Ascending aorta (tissue), 2 donors: ENCODE data around the gene ENTREP3. TPM values are rescaled to one million over a fixed set of nuclear protein-coding genes. Genes with fewer than 3 reads are reported as not detected.
"Not testable (repeated sequence)": the region's sequence is repeated elsewhere in the genome, so short reads cannot be mapped to it uniquely, and the experiment has no call there.

Source experiments
- DNase-seq, 2 donors: peaks; one replicate each; pipeline ENCODE4 v3.0.0-alpha.2; 2019; ENCODE audit warnings: low spot score in 2 of 2
- H3K27ac ChIP-seq, 2 donors: fragments of 200-600 bp; sonication (generic); one replicate each; pipeline ENCODE4 v1.5.1; 2016 to 2017; ENCODE audit warnings: mild to moderate bottlenecking in 1 of 2
- H3K27me3 ChIP-seq: fragments of 200-600 bp; sonication (generic); one replicate; pipeline ENCODE4 v1.5.1; 2017
- H3K36me3 ChIP-seq, 2 donors: fragments of 200-600 bp; sonication (generic); one replicate each; pipeline ENCODE4 v1.5.1; 2016
- H3K4me1 ChIP-seq, 2 donors: fragments of 200-600 bp; sonication (generic); one replicate each; pipeline ENCODE4 v1.5.1; 2016 to 2017; ENCODE audit warnings: mild to moderate bottlenecking in 1 of 2
- H3K4me3 ChIP-seq, 2 donors: fragments of 200-600 bp; sonication (generic); one replicate each; pipeline ENCODE4 v1.5.1; 2016 to 2017; ENCODE audit warnings: mild to moderate bottlenecking in 1 of 2
- H3K9me3 ChIP-seq, 2 donors: fragments of 200-600 bp; sonication (generic); one replicate each; pipeline ENCODE4 v1.5.1; 2016
- CTCF ChIP-seq, 3 experiments: fragments of 200-600 bp in 2 of 3; fragments of 450-650 bp in 1 of 3; sonication (generic) in 2 of 3; IDR thresholded peaks; one replicate each; pipeline ENCODE4 v1.5.1; 2016 to 2019; ENCODE audit warnings: antibody characterized with exemption in 3 of 3, mild to moderate bottlenecking in 1 of 3, moderate library complexity in 1 of 3
- intact Hi-C: fragments of 100-400 bp; cut with DNase I; formaldehyde crosslinking; loops from one replicate; pipeline ENCODE4 v1.15.1; 2023
- total RNA-seq: library from RNA; depleted of rRNA; stranded (reverse); fragments of >200 nt; gene quantifications from one replicate; pipeline ENCODE4 v1.1.0, GENCODE V29; 2016

Gene ENTREP3
- total RNA-seq, 1 donor from 2014 or later, result 34.5 TPM

GRCh38 chr1:155242805-155243358 lies 12.4 kb downstream of the ENTREP3 start:
- Histone ChIP-seq H3K27me3 (no peaks in the 10 kb centered on the region), H3K4me1 (peaks cover 3 to 28% of the 10 kb centered on the region in 2 donors), H3K4me3 (peak overlapping the region; percentile 69 to 80), H3K9me3 (no peaks in the 10 kb centered on the region), H3K27ac (peak overlapping the region; percentile 83 to 92), H3K36me3 (peaks cover 11% of the 10 kb centered on the region in 2 donors)
- TF ChIP-seq CTCF (IDR thresholded peaks at IDR 0.05), result no peak
- intact Hi-C loops, result no loop called here
- no peak for DNase-seq

GRCh38 chr1:155241841-155242264 lies 13.4 kb downstream of the ENTREP3 start:
- no peak for DNase-seq
- peaks cover 3 to 28% of the 10 kb centered on the region in 2 donors for H3K4me1 ChIP-seq
- intact Hi-C loops, result no loop called here

GRCh38 chr1:155241069-155241679 lies 14.1 kb downstream of the ENTREP3 start:
- H3K4me1 ChIP-seq, result peaks cover 3 to 28% of the 10 kb centered on the region in 2 donors
- H3K27ac ChIP-seq, result peak overlapping the region in 1 of 2 donors; percentile 46
- peaks cover 18% of the 10 kb centered on the region in 2 donors for H3K36me3 ChIP-seq
- TF ChIP-seq CTCF (IDR thresholded peaks at IDR 0.05), result no peak
- H3K4me3 ChIP-seq, result peak overlapping the region; percentile 54 to 65
- intact Hi-C loops, result no loop called here
- no peaks in the 10 kb centered on the region for H3K9me3 ChIP-seq
- DNase-seq, result peak in 1 of 2 donors; percentile 87
- H3K27me3 ChIP-seq, result no peaks in the 10 kb centered on the region

More at GRCh38 chr1:155241841-155242264, 13.4 kb downstream of the ENTREP3 start:
- no peak overlapping the region for H3K27ac ChIP-seq
- TF ChIP-seq CTCF (IDR thresholded peaks at IDR 0.05), result no peak
- H3K9me3 ChIP-seq, result no peaks in the 10 kb centered on the region
- H3K4me3 ChIP-seq, result no peak overlapping the region
- H3K36me3 ChIP-seq, result peaks cover 11% of the 10 kb centered on the region in 2 donors
- no peaks in the 10 kb centered on the region for H3K27me3 ChIP-seq

- Histone ChIP-seq H3K27me3 (no peaks in the 10 kb centered on the region), H3K4me1 (peaks cover 6 to 18% of the 10 kb centered on the region in 2 donors), H3K9me3 (no peaks in the 10 kb centered on the region), H3K27ac (no peak overlapping the region), H3K36me3 (peaks cover 21 to 25% of the 10 kb centered on the region in 2 donors), H3K4me3 (no peak overlapping the region)
- no peak for DNase-seq
- intact Hi-C loops, result no loop called here
- TF ChIP-seq CTCF (IDR thresholded peaks at IDR 0.05), result no peak
Measured at GRCh38 chr1:155236451-155236850, 18.8 kb downstream of the ENTREP3 start.

- Histone ChIP-seq H3K4me1 (peaks cover 3 to 16% of the 10 kb centered on the region in 2 donors), H3K36me3 (peaks cover 21 to 25% of the 10 kb centered on the region in 2 donors)
- H3K9me3 ChIP-seq, DNase-seq, H3K27me3 ChIP-seq, H3K4me3 ChIP-seq, intact Hi-C loops, H3K27ac ChIP-seq: not testable (repeated sequence)
Measured at GRCh38 chr1:155235375-155235774, 19.9 kb downstream of the ENTREP3 start.

- H3K27me3 ChIP-seq, intact Hi-C loops, H3K4me3 ChIP-seq, DNase-seq, H3K9me3 ChIP-seq, H3K27ac ChIP-seq: not testable (repeated sequence)
- Histone ChIP-seq H3K36me3 (peaks cover 19 to 25% of the 10 kb centered on the region in 2 donors), H3K4me1 (peaks cover 3 to 16% of the 10 kb centered on the region in 2 donors)
Measured at GRCh38 chr1:155233502-155233901, 21.8 kb downstream of the ENTREP3 start.

GRCh38 chr1:155232001-155232978 lies 23.0 kb downstream of the ENTREP3 start:
- H3K4me3 ChIP-seq, DNase-seq, intact Hi-C loops, H3K9me3 ChIP-seq, H3K27me3 ChIP-seq: not testable (repeated sequence)
- Histone ChIP-seq H3K4me1 (peaks cover 3 to 21% of the 10 kb centered on the region in 2 donors), H3K27ac (peak overlapping the region; percentile 74 to 78), H3K36me3 (peaks cover 13 to 18% of the 10 kb centered on the region in 2 donors)

GRCh38 chr1:155231302-155231701 lies 24.0 kb downstream of the ENTREP3 start:
- Histone ChIP-seq H3K4me1 (peaks cover 3 to 23% of the 10 kb centered on the region in 2 donors), H3K27ac (peak overlapping the region; percentile 74 to 78)
- DNase-seq, H3K27me3 ChIP-seq, H3K9me3 ChIP-seq, H3K4me3 ChIP-seq, intact Hi-C loops, H3K36me3 ChIP-seq: not testable (repeated sequence)
